ENCODE data around the gene POLR1B. TPM values are rescaled to one million over a fixed set of nuclear protein-coding genes. Genes with fewer than 3 reads are reported as not detected.
"Not testable (repeated sequence)": the region's sequence is repeated elsewhere in the genome, so short reads cannot be mapped to it uniquely, and the experiment has no call there.

The POLR1B gene
- total and polyA plus RNA-seq, 7 donors: 6.5 to 22.8 (median 13.2) TPM

DNA sequence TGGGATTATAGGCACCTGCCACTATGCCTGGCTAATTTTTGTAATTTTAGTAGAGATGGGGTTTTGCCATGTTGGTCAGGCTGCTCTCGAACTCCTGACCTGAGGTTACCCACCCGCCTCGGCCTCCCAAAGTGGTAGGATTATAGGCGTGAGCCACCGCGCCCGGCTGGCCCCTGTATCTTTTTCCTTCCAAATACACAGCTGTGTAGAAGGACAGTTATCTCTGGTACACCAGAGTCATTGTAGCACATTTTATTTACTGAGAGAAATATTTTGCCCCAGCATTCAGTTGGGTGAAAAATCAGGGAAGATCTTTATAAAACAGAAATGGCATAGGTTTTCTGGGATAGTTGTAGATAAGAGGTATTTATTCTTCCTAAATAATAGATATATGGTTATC lies 23.5 kb upstream of the POLR1B start:
- no peak overlapping the region for H3K4me3 ChIP-seq
- no peak for DNase-seq
- ATAC-seq: no peak
- peaks cover 5 to 50% of the 10 kb centered on the region in 2 donors for H3K36me3 ChIP-seq (ENCODE audit: insufficient read depth in 1 of 2, low read depth in 1 of 2)
- no peaks in the 10 kb centered on the region for H3K9me3 ChIP-seq
- H3K4me1 ChIP-seq: no peaks in the 10 kb centered on the region
- WGBS, 3 donors: 84 to 97% (median 90%) methylated on average over 7 of the region's 7 CpGs
- TF ChIP-seq, protein P1, sequence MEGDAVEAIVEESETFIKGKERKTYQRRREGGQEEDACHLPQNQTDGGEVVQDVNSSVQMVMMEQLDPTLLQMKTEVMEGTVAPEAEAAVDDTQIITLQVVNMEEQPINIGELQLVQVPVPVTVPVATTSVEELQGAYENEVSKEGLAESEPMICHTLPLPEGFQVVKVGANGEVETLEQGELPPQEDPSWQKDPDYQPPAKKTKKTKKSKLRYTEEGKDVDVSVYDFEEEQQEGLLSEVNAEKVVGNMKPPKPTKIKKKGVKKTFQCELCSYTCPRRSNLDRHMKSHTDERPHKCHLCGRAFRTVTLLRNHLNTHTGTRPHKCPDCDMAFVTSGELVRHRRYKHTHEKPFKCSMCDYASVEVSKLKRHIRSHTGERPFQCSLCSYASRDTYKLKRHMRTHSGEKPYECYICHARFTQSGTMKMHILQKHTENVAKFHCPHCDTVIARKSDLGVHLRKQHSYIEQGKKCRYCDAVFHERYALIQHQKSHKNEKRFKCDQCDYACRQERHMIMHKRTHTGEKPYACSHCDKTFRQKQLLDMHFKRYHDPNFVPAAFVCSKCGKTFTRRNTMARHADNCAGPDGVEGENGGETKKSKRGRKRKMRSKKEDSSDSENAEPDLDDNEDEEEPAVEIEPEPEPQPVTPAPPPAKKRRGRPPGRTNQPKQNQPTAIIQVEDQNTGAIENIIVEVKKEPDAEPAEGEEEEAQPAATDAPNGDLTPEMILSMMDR (IDR thresholded peaks at IDR 0.05): no peak
- H3K27me3 ChIP-seq (ENCODE audit: insufficient read depth in 3 of 3, low read length in 2 of 3): no peaks in the 10 kb centered on the region
- no peak overlapping the region for H3K27ac ChIP-seq
- intact Hi-C loops (cut with DNase I): no loop called here

GRCh38 chr2:112519506-112519905 lies 22.8 kb upstream of the POLR1B start:
- 88 to 99% (median 88%) methylated on average over 9 of the region's 9 CpGs for WGBS, 3 donors
- H3K9me3 ChIP-seq: no peaks in the 10 kb centered on the region
- intact Hi-C loops (cut with DNase I): no loop called here
- H3K4me1 ChIP-seq: no peaks in the 10 kb centered on the region
- peaks cover 5 to 50% of the 10 kb centered on the region in 2 donors for H3K36me3 ChIP-seq (ENCODE audit: insufficient read depth in 1 of 2, low read depth in 1 of 2)
- H3K27me3 ChIP-seq (ENCODE audit: insufficient read depth in 3 of 3, low read length in 2 of 3): no peaks in the 10 kb centered on the region
- TF ChIP-seq, protein P1 (IDR thresholded peaks at IDR 0.05): no peak
- no peak overlapping the region for H3K4me3 ChIP-seq
- no peak overlapping the region for H3K27ac ChIP-seq
- DNase-seq (no peak), ATAC-seq (no peak)

DNA sequence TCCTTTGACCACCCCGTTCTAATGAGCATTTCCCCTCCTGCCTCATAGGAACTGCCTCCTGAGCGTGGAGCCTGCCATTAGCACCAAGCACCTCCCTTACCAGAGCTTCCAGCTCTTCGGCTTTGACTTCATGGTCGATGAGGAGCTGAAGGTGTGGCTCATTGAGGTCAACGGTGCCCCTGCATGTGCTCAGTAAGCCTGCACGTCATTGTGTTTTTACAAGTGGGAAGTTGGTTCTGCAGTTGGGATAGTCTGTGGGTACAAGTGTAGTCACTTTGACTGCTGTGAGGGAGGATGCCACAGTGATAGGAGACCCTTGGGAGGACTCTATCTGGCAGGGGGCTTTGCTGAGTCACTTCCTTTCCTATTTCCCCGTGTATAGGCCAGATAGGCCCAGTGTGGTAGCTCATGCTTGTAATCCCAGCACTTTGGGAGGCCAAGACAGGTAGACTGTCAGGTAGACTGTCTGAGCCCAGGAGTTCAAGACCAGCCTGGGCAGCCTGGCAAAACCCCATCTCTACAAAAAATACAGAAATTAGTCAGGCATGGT lies 22.0 kb upstream of the POLR1B start:
- ATAC-seq: no peak
- Histone ChIP-seq H3K27ac (no peak overlapping the region), H3K9me3 (no peaks in the 10 kb centered on the region), H3K27me3 (ENCODE audit: insufficient read depth in 3 of 3, low read length in 2 of 3) (no peaks in the 10 kb centered on the region), H3K4me1 (no peaks in the 10 kb centered on the region), H3K36me3 (ENCODE audit: insufficient read depth in 1 of 2, low read depth in 1 of 2) (peaks cover 5 to 50% of the 10 kb centered on the region in 2 donors), H3K4me3 (no peak overlapping the region)
- no peak for DNase-seq
- intact Hi-C loops (cut with DNase I): no loop called here
- TF ChIP-seq, protein P1 (IDR thresholded peaks at IDR 0.05): no peak
- 90 to 96% (median 93%) methylated on average over 7 of the region's 7 CpGs for whole genome bisulfite sequencing, 3 donors

DNA sequence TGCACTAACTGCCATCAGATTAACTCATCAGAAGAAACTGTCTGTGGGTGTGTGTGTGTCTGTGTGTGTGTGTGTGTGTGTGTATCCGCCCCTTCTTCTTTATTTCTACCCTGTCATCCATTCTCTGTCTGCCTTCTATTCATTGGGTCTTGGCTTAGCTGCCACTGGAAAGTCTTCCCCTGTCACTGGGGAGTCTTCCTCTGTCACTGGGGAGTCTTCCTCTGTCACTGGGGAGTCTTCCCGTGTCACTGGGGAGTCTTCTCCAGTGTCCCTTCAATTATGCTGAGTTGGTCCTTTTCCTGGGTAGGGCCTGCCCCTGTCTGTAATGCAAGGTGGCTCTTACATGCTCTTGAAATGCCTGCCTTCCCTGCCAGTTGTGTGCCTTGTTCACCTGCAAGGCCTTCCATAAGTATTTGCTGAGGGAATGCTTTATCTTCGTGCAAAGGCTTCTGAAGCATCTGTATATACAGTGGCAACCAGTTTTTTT lies 18.9 kb upstream of the POLR1B start:
- DNase-seq (no peak), ATAC-seq (no peak)
- Histone ChIP-seq H3K4me1 (no peaks in the 10 kb centered on the region), H3K9me3 (no peaks in the 10 kb centered on the region), H3K27me3 (ENCODE audit: insufficient read depth in 3 of 3, low read length in 2 of 3) (no peaks in the 10 kb centered on the region), H3K27ac (no peak overlapping the region), H3K36me3 (ENCODE audit: insufficient read depth in 1 of 2, low read depth in 1 of 2) (peaks cover 5 to 48% of the 10 kb centered on the region in 2 donors), H3K4me3 (no peak overlapping the region)
- intact Hi-C loops (cut with DNase I): no loop called here
- TF ChIP-seq, protein P1 (IDR thresholded peaks at IDR 0.05): no peak
- 92 to 100% (median 96%) methylated on average over 3 of the region's 3 CpGs for WGBS, 3 donors

- H3K9me3 ChIP-seq; DNase-seq; ATAC-seq; H3K27ac ChIP-seq; intact Hi-C loops (cut with DNase I); H3K4me1 ChIP-seq; H3K27me3 ChIP-seq (ENCODE audit: insufficient read depth in 3 of 3, low read length in 2 of 3); H3K4me3 ChIP-seq: not testable (repeated sequence)
- peaks cover 5 to 49% of the 10 kb centered on the region in 2 donors for H3K36me3 ChIP-seq (ENCODE audit: insufficient read depth in 1 of 2, low read depth in 1 of 2)
- 97 to 100% (median 99%) methylated on average over 2 to 3 of the region's 3 CpGs for WGBS, 3 donors
These were observed 18.0 kb upstream of the POLR1B start for GRCh38 chr2:112524276-112524675.

All from psoas muscle (tissue), 8 donors.